Transverse colon (tissue), 4 donors: ENCODE results near the gene USPL1.
A peak's percentile ranks its signal among the peaks of the same experiment; 100 is the strongest.

Experiments used
- CTCF ChIP-seq, 5 experiments: fragments of 200-600 bp in 3 of 5; fragments of 450-650 bp in 2 of 5; sonication (generic) in 3 of 5; IDR thresholded peaks; 1 replicate in 2 of 5; 2 replicates in 3 of 5; pipeline ENCODE4 v1.5.1; 2016 to 2017; ENCODE audit warnings: antibody characterized with exemption in 5 of 5, inconsistent platforms in 3 of 5, mild to moderate bottlenecking in 2 of 5, moderate library complexity in 1 of 5
- EP300 ChIP-seq: sonication (generic); formaldehyde crosslinking; IDR thresholded peaks from one replicate; pipeline ENCODE4 v1.6.1; 2017; ENCODE audit warnings: antibody characterized with exemption, low read depth
- POLR2A ChIP-seq: fragments of 450-650 bp; IDR thresholded peaks from one replicate; pipeline ENCODE4 v1.6.1; 2016; ENCODE audit warnings: antibody characterized with exemption, mild to moderate bottlenecking, moderate library complexity
- POLR2AphosphoS5 ChIP-seq, 3 donors: sonication (generic); formaldehyde crosslinking; IDR thresholded peaks; one replicate each; pipeline ENCODE4 v1.6.1; 2016; ENCODE audit warnings: antibody characterized with exemption in 3 of 3

GRCh38 chr13:30572859-30573275, 44.9 kb upstream of the USPL1 start:
- peak in 2 of 5 experiments; percentile 17 to 19 for TF ChIP-seq CTCF (IDR thresholded peaks at IDR 0.05)
- TF ChIP-seq POLR2AphosphoS5 (IDR thresholded peaks at IDR 0.05), result no peak
- no peak for TF ChIP-seq POLR2A
- no peak for TF ChIP-seq EP300
